Bronchial epithelial cell (primary cell): ENCODE results near the gene ZNF460. TPM values are rescaled to one million over a fixed set of nuclear protein-coding genes. Genes with fewer than 3 reads are reported as not detected.
A peak's percentile ranks its signal among the peaks of the same experiment; 100 is the strongest.
"Not testable (repeated sequence)": the region's sequence is repeated elsewhere in the genome, so short reads cannot be mapped to it uniquely, and the experiment has no call there.

ENCODE experiments used
- DNase-seq: peaks from one replicate; pipeline ENCODE4 v3.0.0-alpha.2; 2010; ENCODE audit warnings: low read depth
- FAIRE-seq: peaks from 2 replicates; lab custom pipeline; 2011; peaks lifted over from hg19 to GRCh38; lab: Jason Lieb, UNC
- H3K27me3 ChIP-seq: 2 replicates; pipeline ENCODE4 v1.5.1; 2011; ENCODE audit warnings: low read length; ENCODE audit not compliant: control insufficient read depth, insufficient read depth
- H3K36me3 ChIP-seq: 2 replicates; pipeline ENCODE4 v1.5.1; 2011; ENCODE audit warnings: low read length; ENCODE audit not compliant: control insufficient read depth, insufficient read depth
- H3K4me3 ChIP-seq: 2 replicates; pipeline ENCODE4 v1.5.1; 2011; ENCODE audit warnings: mild to moderate bottlenecking, low read depth, low read length, control low read depth
- total RNA-seq: library from RNA; depleted of rRNA; stranded (reverse); fragments of >200 nt; gene quantifications from 2 replicates; pipeline ENCODE4 v1.2.1, GENCODE V29; 2014
- TF ChIP-seq, protein P1 (sequence below): IDR thresholded peaks from 2 replicates; pipeline ENCODE4 v1.5.1; 2011; ENCODE audit warnings: mild to moderate bottlenecking, moderate library complexity, low read length, control low read depth, inconsistent platforms; ENCODE audit not compliant: insufficient read depth, severe bottlenecking

ZNF460 gene
- total RNA-seq, 1 donor from 2014 or later: 126 TPM

DNA sequence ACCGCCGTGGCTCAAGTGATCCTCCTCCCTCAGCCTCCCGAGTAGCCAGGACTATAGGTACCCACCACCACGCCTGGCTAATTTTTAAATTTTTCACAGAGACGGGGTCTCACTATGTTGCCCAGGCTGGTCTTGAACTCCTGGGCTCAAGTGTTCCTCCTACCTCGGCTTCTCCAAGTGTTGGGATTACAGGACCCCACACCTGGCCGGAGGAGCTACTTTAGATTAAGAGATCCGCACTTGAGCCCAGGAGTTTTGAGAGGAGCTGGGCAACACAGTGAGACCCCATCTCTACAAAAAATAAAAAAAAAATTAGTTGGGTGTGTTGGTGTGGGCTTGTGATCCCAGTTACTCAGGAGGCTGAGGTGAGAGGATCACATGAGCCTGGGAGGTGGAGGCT is 9.0 kb upstream of the ZNF460 start:
- Histone ChIP-seq H3K36me3 (peaks cover 1% of the 10 kb centered on the region), H3K27me3 (no peaks in the 10 kb centered on the region), H3K4me3 (no peak overlapping the region)
- FAIRE-seq (no peak), DNase-seq (no peak)
- TF ChIP-seq, protein P1, sequence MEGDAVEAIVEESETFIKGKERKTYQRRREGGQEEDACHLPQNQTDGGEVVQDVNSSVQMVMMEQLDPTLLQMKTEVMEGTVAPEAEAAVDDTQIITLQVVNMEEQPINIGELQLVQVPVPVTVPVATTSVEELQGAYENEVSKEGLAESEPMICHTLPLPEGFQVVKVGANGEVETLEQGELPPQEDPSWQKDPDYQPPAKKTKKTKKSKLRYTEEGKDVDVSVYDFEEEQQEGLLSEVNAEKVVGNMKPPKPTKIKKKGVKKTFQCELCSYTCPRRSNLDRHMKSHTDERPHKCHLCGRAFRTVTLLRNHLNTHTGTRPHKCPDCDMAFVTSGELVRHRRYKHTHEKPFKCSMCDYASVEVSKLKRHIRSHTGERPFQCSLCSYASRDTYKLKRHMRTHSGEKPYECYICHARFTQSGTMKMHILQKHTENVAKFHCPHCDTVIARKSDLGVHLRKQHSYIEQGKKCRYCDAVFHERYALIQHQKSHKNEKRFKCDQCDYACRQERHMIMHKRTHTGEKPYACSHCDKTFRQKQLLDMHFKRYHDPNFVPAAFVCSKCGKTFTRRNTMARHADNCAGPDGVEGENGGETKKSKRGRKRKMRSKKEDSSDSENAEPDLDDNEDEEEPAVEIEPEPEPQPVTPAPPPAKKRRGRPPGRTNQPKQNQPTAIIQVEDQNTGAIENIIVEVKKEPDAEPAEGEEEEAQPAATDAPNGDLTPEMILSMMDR: no peak

DNA sequence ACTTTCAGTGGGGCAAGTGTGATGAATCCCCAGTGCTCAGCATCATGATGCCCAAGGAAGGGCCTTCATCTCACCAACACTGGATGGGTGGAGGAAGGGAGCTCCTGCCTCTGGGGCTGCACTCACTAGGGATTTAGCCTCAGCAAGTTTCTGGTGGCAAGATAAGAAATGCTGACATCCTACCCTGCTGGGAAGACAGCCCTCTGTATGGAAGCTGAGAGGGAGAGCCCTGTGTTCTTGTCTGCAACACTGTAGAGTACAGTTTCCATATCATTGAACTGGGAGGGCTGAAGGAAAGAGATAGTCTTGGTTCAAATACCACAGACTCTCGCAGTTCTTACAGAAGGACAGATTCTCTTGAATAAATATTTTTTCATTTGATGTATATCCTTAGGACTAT is 7.3 kb upstream of the ZNF460 start:
- Histone ChIP-seq H3K4me3 (no peak overlapping the region), H3K27me3 (no peaks in the 10 kb centered on the region), H3K36me3 (peaks cover 1% of the 10 kb centered on the region)
- no peak for DNase-seq
- FAIRE-seq: no peak
- TF ChIP-seq, protein P1: no peak

DNA sequence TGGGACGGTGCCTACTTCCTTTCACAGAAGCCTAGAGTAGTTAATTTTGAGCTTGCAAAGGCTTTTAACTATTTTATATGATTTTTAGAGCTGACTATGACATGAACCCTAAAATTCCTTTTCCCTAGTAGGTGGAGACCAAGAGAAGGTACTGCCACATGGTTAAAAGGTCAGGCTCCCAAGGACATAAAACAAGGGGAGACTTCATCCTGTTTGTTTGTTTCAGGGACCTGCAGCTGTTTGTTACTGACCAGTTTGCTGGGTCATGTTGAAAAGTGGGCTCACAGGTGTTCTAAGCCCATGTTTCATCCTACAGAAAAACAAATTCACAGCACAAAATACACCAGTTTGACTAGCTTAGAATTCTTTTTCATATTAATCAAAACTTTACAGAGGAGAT is 3.9 kb upstream of the ZNF460 start:
- TF ChIP-seq, protein P1: no peak
- DNase-seq (no peak), FAIRE-seq (no peak)
- no peaks in the 10 kb centered on the region for H3K27me3 ChIP-seq
- peaks cover 1% of the 10 kb centered on the region for H3K36me3 ChIP-seq
- no peak overlapping the region for H3K4me3 ChIP-seq

DNA sequence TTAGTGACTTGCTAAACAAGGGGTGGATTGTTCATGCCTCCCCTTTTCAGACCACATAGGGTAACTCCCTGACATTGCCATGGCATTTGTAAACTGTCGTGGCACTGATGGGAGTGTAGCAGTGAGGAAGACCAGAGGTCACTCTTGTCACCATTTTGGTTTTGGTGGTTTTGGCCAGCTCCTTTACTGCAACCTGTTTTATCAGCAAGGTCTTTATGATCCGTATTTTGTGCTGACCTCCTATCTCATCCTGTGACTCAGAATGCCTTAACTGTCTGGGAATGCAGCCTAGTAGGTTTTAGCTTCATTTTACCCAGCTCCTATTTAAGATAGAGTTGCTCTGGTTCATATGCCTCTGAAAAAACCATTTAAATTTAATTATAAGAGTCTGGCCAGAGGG is 1.8 kb upstream of the ZNF460 start:
- peak; percentile 79 for DNase-seq
- FAIRE-seq: not testable (repeated sequence)

DNA sequence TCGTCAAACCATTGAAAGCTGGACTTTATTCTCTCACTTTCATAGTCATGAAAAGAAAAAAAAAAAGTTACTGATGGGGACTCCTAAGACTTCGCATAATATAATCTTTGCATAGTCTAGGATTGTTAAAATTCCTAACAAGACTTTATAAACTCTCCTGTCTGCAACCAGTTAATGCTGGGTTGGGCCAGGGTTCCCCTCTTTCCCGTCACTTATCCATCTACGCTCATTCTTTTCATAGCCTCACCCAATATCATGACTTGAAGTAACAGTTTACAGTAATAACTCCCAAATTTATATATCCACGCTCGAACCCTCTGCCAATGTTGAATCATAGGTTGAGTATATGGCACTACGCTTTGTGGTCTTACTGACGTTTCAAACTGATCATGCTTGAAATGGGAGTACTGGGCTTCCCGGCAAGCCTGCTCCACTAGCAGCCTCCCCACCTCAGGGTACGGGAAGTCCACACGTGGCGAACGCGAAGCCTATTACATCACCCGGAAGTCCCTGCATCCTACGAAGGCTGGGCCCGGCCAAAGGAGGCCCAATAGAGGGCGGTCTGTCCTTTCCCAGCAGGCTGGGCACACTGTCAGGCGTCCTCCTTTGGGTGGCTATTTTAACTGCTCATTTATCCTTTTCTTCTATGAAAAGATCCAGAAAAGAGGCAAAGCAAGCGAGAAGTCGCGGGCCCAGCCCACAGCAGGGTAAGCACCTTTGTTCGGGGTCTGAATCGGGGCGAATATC is 694 bp upstream of the ZNF460 start:
- TF ChIP-seq, protein P1: peak; percentile 63
- FAIRE-seq (no peak), DNase-seq (peak; percentile 88)
- Histone ChIP-seq H3K36me3 (peaks cover 7% of the 10 kb centered on the region), H3K4me3 (peak overlapping the region; percentile 75), H3K27me3 (no peaks in the 10 kb centered on the region)

More for the DNA sequence above, 1.8 kb upstream of the ZNF460 start:
- H3K36me3 ChIP-seq, H3K4me3 ChIP-seq, H3K27me3 ChIP-seq: not testable (repeated sequence)

DNA sequence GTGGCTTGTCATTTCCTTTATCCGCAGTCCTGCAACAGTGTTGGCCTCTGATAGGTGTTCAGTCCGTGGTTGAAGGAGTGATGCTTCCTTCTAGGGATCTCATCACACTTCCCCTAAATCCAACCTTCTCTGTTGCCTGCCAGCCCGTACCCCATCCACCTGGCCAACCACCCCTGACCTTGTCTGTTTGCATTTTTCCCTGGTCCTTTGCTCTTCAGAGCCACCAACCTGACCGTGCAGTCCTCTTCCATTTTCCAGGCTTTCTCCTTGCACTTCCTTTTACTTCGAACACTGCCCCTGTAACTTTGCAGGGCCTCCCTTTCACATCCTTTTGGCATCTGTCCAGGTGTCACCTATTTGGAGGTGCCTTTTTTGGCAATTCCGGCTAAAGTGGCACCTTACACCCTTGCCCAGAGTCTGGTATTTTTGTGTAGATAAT is 696 bp downstream of the ZNF460 start:
- Histone ChIP-seq H3K36me3 (peaks cover 12% of the 10 kb centered on the region), H3K4me3 (peak overlapping the region; percentile 75), H3K27me3 (no peaks in the 10 kb centered on the region)
- DNase-seq (no peak), FAIRE-seq (no peak)
- TF ChIP-seq, protein P1: no peak
